ENCODE data around the gene VAV1. TPM values are rescaled to one million over a fixed set of nuclear protein-coding genes. Genes with fewer than 3 reads are reported as not detected.
A peak's percentile ranks its signal among the peaks of the same experiment; 100 is the strongest.

The VAV1 gene
- total and polyA plus RNA-seq, 2 of the 8 experiments (the other 6 are each of a cell fraction or from before 2014, with no cell fraction given), result 0.21 to 0.22 TPM

GRCh38 chr19:6737284-6737872, 35.1 kb upstream of the VAV1 start, which contains the start of gene GPR108 (continued):
- TF ChIP-seq BRCA1 (IDR thresholded peaks at IDR 0.05; ENCODE audit: low read depth, low read length), result peak; percentile 48; the same call in 1 of the 2 replicates
- peak in 1 of 2 experiments; percentile 11; a peak in 1 of 4 replicates for TF ChIP-seq RAD21 (IDR thresholded peaks at IDR 0.05 in 1 of 2, conservative IDR thresholded peaks at IDR 0.05 in 1 of 2; ENCODE audit: low read depth in 2 of 2, low read length in 2 of 2)
- no peak for TF ChIP-seq EZH2 (IDR thresholded peaks at IDR 0.05; ENCODE audit: low read depth, low read length, severe bottlenecking)
- TF ChIP-seq BACH1 (IDR thresholded peaks at IDR 0.05; ENCODE audit: low read length), result no peak
- no peak for TF ChIP-seq CBX5 (IDR thresholded peaks at IDR 0.05; ENCODE audit: low read depth, low read length)
- no peak for TF ChIP-seq SRF (IDR thresholded peaks at IDR 0.05; ENCODE audit: low read depth, low read length)
- no peak for TF ChIP-seq KDM5A (IDR thresholded peaks at IDR 0.05; ENCODE audit: low read length)
- no peak for TF ChIP-seq YY1 (IDR thresholded peaks at IDR 0.05; ENCODE audit: low read depth, low read length)
- TF ChIP-seq KDM4A (IDR thresholded peaks at IDR 0.05; ENCODE audit: low read depth, low read length, severe bottlenecking), result peak; percentile 32
- peak; percentile 94 for TF ChIP-seq SP2 (IDR thresholded peaks at IDR 0.05; ENCODE audit: low read length)
- TF ChIP-seq SP1 (IDR thresholded peaks at IDR 0.05; ENCODE audit: low read depth, low read length), result peak; percentile 100
- TF ChIP-seq MAFK (IDR thresholded peaks at IDR 0.05; ENCODE audit: low read depth, low read length), result no peak
- TF ChIP-seq TAF7 (optimal IDR thresholded peaks at IDR 0.05; ENCODE audit: borderline replicate concordance, low read depth, low read length), result no peak
- TF ChIP-seq BCL11A (IDR thresholded peaks at IDR 0.05; ENCODE audit: low read depth in 2 of 2, low read length in 2 of 2), result no peak
- TF ChIP-seq TAF1 (IDR thresholded peaks at IDR 0.05; ENCODE audit: low read depth, low read length), result peak; percentile 46; the same call in 1 of the 2 replicates
- no peak for TF ChIP-seq SIRT6 (IDR thresholded peaks at IDR 0.05; ENCODE audit: low read length)
- TF ChIP-seq JUND (IDR thresholded peaks at IDR 0.05; ENCODE audit: low read length), result peak; percentile 100
- no peak for TF ChIP-seq ZNF274 (IDR thresholded peaks at IDR 0.05; ENCODE audit: borderline replicate concordance, extremely low read depth, low read length)
- peak; percentile 75 for TF ChIP-seq CEBPB (IDR thresholded peaks at IDR 0.05; ENCODE audit: low read depth, low read length)
- peak; percentile 76 for TF ChIP-seq SIX5 (IDR thresholded peaks at IDR 0.05; ENCODE audit: low read depth, low read length)
- TF ChIP-seq, protein P1, sequence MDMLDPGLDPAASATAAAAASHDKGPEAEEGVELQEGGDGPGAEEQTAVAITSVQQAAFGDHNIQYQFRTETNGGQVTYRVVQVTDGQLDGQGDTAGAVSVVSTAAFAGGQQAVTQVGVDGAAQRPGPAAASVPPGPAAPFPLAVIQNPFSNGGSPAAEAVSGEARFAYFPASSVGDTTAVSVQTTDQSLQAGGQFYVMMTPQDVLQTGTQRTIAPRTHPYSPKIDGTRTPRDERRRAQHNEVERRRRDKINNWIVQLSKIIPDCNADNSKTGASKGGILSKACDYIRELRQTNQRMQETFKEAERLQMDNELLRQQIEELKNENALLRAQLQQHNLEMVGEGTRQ (IDR thresholded peaks at IDR 0.05; ENCODE audit: low read length), result no peak

Measured in H1 (cell line).